GM10847 (cell line): ENCODE data around the gene PDE12.

Experiments used
- POLR2A ChIP-seq: IDR thresholded peaks from 2 replicates; pipeline ENCODE4 v1.6.1; 2011; ENCODE audit not compliant: insufficient read length; ENCODE audit errors: extremely low read depth

PDE12 gene

GRCh38 chr3:57555738-57556458 lies at the start of gene PDE12:
Gene PDE12 (plus strand): TSS chr3:57556274. CDS start chr3:57556380, 106 bp downstream.
- TF ChIP-seq POLR2A, result peak; percentile 79

- TF ChIP-seq POLR2A, result no peak
Observed at GRCh38 chr3:57512166-57512565, 43.9 kb upstream of the PDE12 start.

- no peak for TF ChIP-seq POLR2A
Observed at GRCh38 chr3:57518276-57518915, 37.7 kb upstream of the PDE12 start.

GRCh38 chr3:57530071-57530608 lies 25.9 kb upstream of the PDE12 start:
- TF ChIP-seq POLR2A, result no peak

- TF ChIP-seq POLR2A, result no peak
Observed at GRCh38 chr3:57538465-57538864, 17.6 kb upstream of the PDE12 start.

GRCh38 chr3:57544181-57545125 lies 11.6 kb upstream of the PDE12 start, which contains the start of gene DNAH12:
Gene DNAH12 (minus strand): TSS chr3:57544344. CDS start chr3:57542870, 1,474 bp downstream.
- no peak for TF ChIP-seq POLR2A

- no peak for TF ChIP-seq POLR2A
Observed at GRCh38 chr3:57545636-57546268, 10.3 kb upstream of the PDE12 start.

GRCh38 chr3:57546616-57547015 lies 9.5 kb upstream of the PDE12 start:
- TF ChIP-seq POLR2A, result no peak

GRCh38 chr3:57555306-57555705 lies 768 bp upstream of the PDE12 start:
- TF ChIP-seq POLR2A, result no peak

- no peak for TF ChIP-seq POLR2A
Observed at GRCh38 chr3:57556459-57557084, 498 bp downstream of the PDE12 start.

GRCh38 chr3:57557085-57557537 lies 1.0 kb downstream of the PDE12 start:
- no peak for TF ChIP-seq POLR2A

- TF ChIP-seq POLR2A, result no peak
Observed at GRCh38 chr3:57559526-57559925, 3.5 kb downstream of the PDE12 start.

- TF ChIP-seq POLR2A, result no peak
Observed at GRCh38 chr3:57569859-57570450, 13.9 kb downstream of the PDE12 start.

GRCh38 chr3:57570878-57571277 lies 14.8 kb downstream of the PDE12 start:
- no peak for TF ChIP-seq POLR2A

- no peak for TF ChIP-seq POLR2A
Observed at GRCh38 chr3:57572096-57572495, 16.0 kb downstream of the PDE12 start.
